CD4-positive, alpha-beta memory T cell (primary cell): ENCODE results near the gene GGTLC2. TPM values are rescaled to one million over a fixed set of nuclear protein-coding genes. Genes with fewer than 3 reads are reported as not detected.

ENCODE experiments used
- CTCF ChIA-PET: fragments of 350-600 bp; sonication (Branson Sonifier 250); formaldehyde crosslinking; loops from one replicate; lab custom pipeline; 2021; ENCODE audit warnings: inconsistent platforms; ENCODE audit not compliant: partially characterized antibody; lab: Charles Lee
- POLR2A ChIA-PET: fragments of 350-600 bp; sonication (Branson Sonifier 250); formaldehyde crosslinking; loops from one replicate; lab custom pipeline; 2021; ENCODE audit not compliant: partially characterized antibody; lab: Charles Lee
- DNase-seq, 5 donors: peaks; one replicate each; pipeline versions ENCODE4 v3.0.0 to v3.0.0-alpha.2; 2020 to 2022; ENCODE audit warnings: mixed read lengths in 1 of 5
- H3K27ac ChIP-seq: one replicate; pipeline ENCODE4 v1.7.0; 2013; ENCODE audit warnings: low read depth, low read length
- H3K27me3 ChIP-seq: 2 replicates; pipeline ENCODE4 v1.7.0; 2013; ENCODE audit warnings: mild to moderate bottlenecking, low read length, moderate library complexity; ENCODE audit not compliant: insufficient read depth
- H3K36me3 ChIP-seq: 2 replicates; pipeline ENCODE4 v1.7.0; 2013; ENCODE audit warnings: mild to moderate bottlenecking, low read length, moderate library complexity; ENCODE audit not compliant: insufficient read depth
- H3K4me1 ChIP-seq: 2 replicates; pipeline ENCODE4 v1.7.0; 2013; ENCODE audit warnings: mild to moderate bottlenecking, low read length, moderate library complexity; ENCODE audit not compliant: insufficient read depth
- H3K4me3 ChIP-seq, 2 donors: one replicate each; pipeline ENCODE4 v1.7.0; 2013; ENCODE audit warnings: low read length in 2 of 2, mild to moderate bottlenecking in 1 of 2
- H3K9me3 ChIP-seq, 2 donors: one replicate each; pipeline ENCODE4 v1.7.0; 2013; ENCODE audit warnings: low read length in 2 of 2, control low read depth in 1 of 2; ENCODE audit not compliant: control insufficient read depth in 1 of 2
- H3K27ac Mint-ChIP-seq, 7 donors: one replicate each; pipeline ENCODE4 v1.8.0; 2020 to 2021; ENCODE audit warnings: mixed read lengths in 7 of 7, mild to moderate bottlenecking in 6 of 7, inconsistent platforms in 3 of 7, moderate library complexity in 3 of 7
- H3K27me3 Mint-ChIP-seq, 2 donors: one replicate each; pipeline ENCODE4 v1.8.0; 2020 to 2021; ENCODE audit warnings: mixed read lengths in 2 of 2
- H3K36me3 Mint-ChIP-seq, 2 donors: one replicate each; pipeline ENCODE4 v1.8.0; 2020 to 2021; ENCODE audit warnings: mixed read lengths in 2 of 2, inconsistent platforms in 1 of 2, mild to moderate bottlenecking in 1 of 2
- H3K4me1 Mint-ChIP-seq, 4 donors: one replicate each; pipeline ENCODE4 v1.8.0; 2020 to 2021; ENCODE audit warnings: mixed read lengths in 4 of 4, mild to moderate bottlenecking in 1 of 4
- H3K4me3 Mint-ChIP-seq, 8 donors: one replicate each; pipeline ENCODE4 v1.8.0; 2020 to 2021; ENCODE audit warnings: mixed read lengths in 8 of 8, mild to moderate bottlenecking in 7 of 8, moderate library complexity in 6 of 8, inconsistent platforms in 3 of 8
- H3K9me3 Mint-ChIP-seq, 8 donors: one replicate each; pipeline ENCODE4 v1.8.0; 2020 to 2021; ENCODE audit warnings: mixed read lengths in 8 of 8, mild to moderate bottlenecking in 5 of 8, inconsistent platforms in 3 of 8, moderate library complexity in 1 of 8
- intact Hi-C: fragments of 100-400 bp; cut with micrococcal nuclease; formaldehyde crosslinking; loops from one replicate; pipeline ENCODE4 v1.15.1; 2023
- polyA plus RNA-seq, 2 donors: library from polyadenylated mRNA; unstranded; fragments of 300-500 nt; fragmentation: Illumina TruSeq; gene quantifications; one replicate each; pipeline ENCODE4 v1.2.3, GENCODE V29; 2021
- total RNA-seq, 2 experiments: library from RNA; stranded (reverse); gene quantifications; one replicate each; pipeline ENCODE4 v1.2.3, GENCODE V29; 2021

The GGTLC2 gene
- total and polyA plus RNA-seq, 4 experiments from 2014 or later, result not detected

DNA sequence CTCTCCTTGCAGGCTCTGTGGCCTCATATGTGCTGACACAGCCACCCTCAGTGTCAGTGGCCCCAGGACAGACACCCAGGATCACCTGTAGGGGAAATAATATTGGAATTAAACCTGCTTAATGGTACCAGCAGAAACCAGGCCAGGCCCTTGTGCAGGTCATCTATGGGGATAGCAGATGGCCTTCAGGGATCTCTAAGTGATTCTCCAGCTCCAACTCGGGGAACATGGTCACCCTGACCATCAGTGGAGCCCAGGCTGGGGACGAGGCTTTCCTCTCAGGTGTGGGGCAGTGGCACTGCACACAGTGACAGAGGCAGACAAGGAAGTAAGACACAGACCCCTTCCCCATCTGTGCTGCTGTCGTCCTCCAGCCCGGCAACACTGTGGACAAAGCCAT lies 16.9 kb downstream of the GGTLC2 start:
- ChIA-PET POLR2A (no interaction called here), CTCF (interaction anchor here (1.0 kb wide), 1 partner anchor 31 kb away, joined by 3 read pairs; no protein-coding TSS in a partner anchor)
- H3K27me3 Mint-ChIP-seq, result peaks cover 3 to 4% of the 10 kb centered on the region in 2 donors
- intact Hi-C loops, result no loop called here
- H3K36me3 Mint-ChIP-seq, result no peaks in the 10 kb centered on the region
- Histone ChIP-seq H3K27me3 (no peaks in the 10 kb centered on the region), H3K27ac (no peak overlapping the region), H3K36me3 (no peaks in the 10 kb centered on the region), H3K4me1 (no peaks in the 10 kb centered on the region), H3K9me3 (no peaks in the 10 kb centered on the region), H3K4me3 (no peak overlapping the region)
- no peak overlapping the region for H3K4me3 Mint-ChIP-seq
- no peak overlapping the region for H3K27ac Mint-ChIP-seq
- H3K9me3 Mint-ChIP-seq, result no peaks in the 10 kb centered on the region
- no peak for DNase-seq
- no peaks in the 10 kb centered on the region for H3K4me1 Mint-ChIP-seq

DNA sequence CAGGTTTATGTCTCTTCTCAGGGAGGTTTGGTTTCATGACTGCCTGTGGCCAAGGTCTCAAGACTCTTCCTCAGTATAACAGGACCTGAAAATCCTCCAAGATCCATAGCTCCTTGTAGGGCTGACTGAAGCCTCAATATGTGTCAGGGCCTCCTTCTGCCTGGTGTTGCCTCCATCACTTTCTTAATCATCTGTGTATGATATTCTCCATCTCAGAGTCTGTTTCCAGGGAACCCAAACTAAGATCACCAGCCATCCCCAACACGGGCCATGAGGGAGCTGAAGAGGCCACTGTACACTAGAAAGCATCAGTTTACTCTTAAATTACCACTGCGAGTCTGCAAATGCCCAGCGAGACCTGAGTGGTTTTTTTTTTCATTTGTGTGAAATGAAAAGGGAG lies 17.7 kb downstream of the GGTLC2 start:
- CTCF ChIA-PET, result interaction anchor here (1.0 kb wide), 1 partner anchor 30 kb away, joined by 3 read pairs; no protein-coding TSS in a partner anchor
- H3K27ac ChIP-seq, result no peak overlapping the region
- POLR2A ChIA-PET, result no interaction called here
- Mint-ChIP-seq H3K4me1 (no peaks in the 10 kb centered on the region), H3K27ac (peak overlapping the region in 1 of 7 donors; percentile 3), H3K27me3 (peaks cover 2 to 4% of the 10 kb centered on the region in 2 donors), H3K36me3 (no peaks in the 10 kb centered on the region), H3K9me3 (no peaks in the 10 kb centered on the region), H3K4me3 (no peak overlapping the region)
- no peak overlapping the region for H3K4me3 ChIP-seq
- no peaks in the 10 kb centered on the region for H3K36me3 ChIP-seq
- H3K27me3 ChIP-seq, result no peaks in the 10 kb centered on the region
- DNase-seq, result no peak
- no peaks in the 10 kb centered on the region for H3K4me1 ChIP-seq
- intact Hi-C loops, result no loop called here
- no peaks in the 10 kb centered on the region for H3K9me3 ChIP-seq

DNA sequence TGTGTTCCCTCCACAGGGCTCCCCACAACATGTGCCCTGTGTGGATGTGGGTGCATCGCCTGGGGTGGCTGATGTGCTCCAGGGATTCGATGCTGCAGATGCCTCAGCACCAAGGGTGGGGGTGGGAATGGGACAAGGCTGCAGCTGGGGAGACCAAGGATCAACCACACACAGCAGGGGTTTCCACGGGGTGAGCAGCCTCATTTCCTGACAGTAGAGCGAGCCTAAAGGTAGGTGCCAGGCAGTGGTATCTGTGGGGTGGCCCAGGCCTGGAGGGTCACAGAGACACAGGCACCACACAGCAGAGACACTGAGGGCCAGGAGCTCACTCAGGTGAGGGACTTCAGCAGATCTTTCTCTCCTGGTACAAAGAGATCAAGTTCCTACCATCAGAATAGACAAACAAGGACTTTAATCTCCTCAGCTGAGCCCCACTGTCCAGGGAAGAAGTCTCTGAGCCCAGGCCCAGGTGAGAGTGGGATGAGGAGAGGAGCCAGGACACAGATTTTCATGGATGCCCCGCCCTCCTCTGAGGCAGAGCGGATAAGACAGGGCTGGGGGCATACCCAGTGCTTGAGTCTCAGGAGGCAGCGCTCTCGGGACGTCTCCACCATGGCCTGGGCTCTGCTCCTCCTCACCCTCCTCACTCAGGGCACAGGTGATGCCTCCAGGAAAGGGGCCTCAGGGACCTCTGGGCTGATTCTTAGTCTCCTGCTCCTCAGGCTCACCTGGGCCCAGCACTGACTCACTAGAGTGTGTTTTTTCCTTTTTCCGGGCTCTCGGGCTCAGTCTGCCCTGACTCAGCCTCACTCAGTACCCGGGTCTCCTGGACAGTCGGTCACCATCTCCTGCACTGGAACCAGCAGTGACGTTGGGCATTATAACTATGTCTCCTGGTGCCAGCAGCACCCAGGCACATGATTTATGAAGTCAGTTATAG lies 19.7 kb downstream of the GGTLC2 start:
- intact Hi-C loops, result no loop called here
- Histone ChIP-seq H3K27me3 (no peaks in the 10 kb centered on the region), H3K4me1 (no peaks in the 10 kb centered on the region), H3K36me3 (no peaks in the 10 kb centered on the region), H3K4me3 (no peak overlapping the region), H3K9me3 (no peaks in the 10 kb centered on the region), H3K27ac (no peak overlapping the region)
- ChIA-PET CTCF (interaction anchor here (0.9 kb wide), 1 partner anchor 21 kb away, joined by 3 read pairs; no protein-coding TSS in a partner anchor), POLR2A (no interaction called here)
- Mint-ChIP-seq H3K4me1 (no peaks in the 10 kb centered on the region), H3K9me3 (no peaks in the 10 kb centered on the region), H3K27ac (no peak overlapping the region), H3K27me3 (peaks cover 2 to 4% of the 10 kb centered on the region in 2 donors), H3K4me3 (no peak overlapping the region), H3K36me3 (no peaks in the 10 kb centered on the region)
- DNase-seq, result no peak

DNA sequence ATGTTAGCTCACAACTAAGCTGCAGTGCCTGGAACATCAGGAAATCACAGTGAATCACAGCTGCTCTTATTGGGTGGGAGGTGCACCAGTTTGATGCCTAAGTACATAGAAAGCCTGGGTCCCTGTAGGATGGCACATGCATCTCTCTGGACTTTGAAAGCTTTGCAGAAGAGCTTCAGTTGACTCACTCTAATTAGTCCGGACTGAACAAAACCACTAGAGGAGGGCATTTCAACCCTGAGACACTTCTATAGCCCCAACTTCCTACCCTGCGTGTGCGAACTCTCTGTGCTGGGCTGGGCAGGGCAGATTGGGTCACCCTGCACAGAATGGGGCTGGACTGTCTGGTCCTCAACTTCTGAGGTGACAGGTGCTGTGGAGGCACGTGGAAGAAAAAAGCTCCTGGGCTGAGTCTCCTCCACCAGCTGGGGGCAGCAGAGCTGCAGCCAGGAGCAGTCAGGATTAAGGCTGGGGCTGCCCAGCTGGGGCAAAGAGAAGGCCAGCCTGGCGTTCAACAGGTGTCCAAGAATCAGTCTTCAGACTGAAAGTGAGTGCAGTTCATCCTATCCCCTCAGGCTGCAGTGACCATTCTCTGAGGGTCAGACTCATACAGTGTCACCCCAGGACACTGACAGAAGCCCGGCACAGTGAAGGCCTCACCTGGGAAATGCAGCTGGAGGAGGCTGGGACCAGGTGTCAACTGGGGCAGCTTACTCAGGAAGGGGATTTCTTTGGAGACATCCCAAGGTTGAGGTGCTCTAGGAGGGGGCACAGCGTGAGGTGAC lies 22.1 kb downstream of the GGTLC2 start:
- ChIA-PET POLR2A (no interaction called here), CTCF (interaction anchor here (1.2 to 1.5 kb wide), 4 partner anchors 15 to 367 kb away, joined by 3 to 6 read pairs (median 4); no protein-coding TSS in a partner anchor)
- no peak overlapping the region for H3K27ac ChIP-seq
- no peaks in the 10 kb centered on the region for H3K4me1 ChIP-seq
- no peaks in the 10 kb centered on the region for H3K9me3 Mint-ChIP-seq
- no peaks in the 10 kb centered on the region for H3K4me1 Mint-ChIP-seq
- H3K36me3 Mint-ChIP-seq, result no peaks in the 10 kb centered on the region
- H3K4me3 Mint-ChIP-seq, result no peak overlapping the region
- H3K27me3 Mint-ChIP-seq, result peaks cover 2 to 4% of the 10 kb centered on the region in 2 donors
- no peaks in the 10 kb centered on the region for H3K36me3 ChIP-seq
- intact Hi-C loops, result no loop called here
- H3K4me3 ChIP-seq, result no peak overlapping the region
- peak in 2 of 5 donors; percentile 3 to 7 for DNase-seq
- H3K27ac Mint-ChIP-seq, result peak overlapping the region in 1 of 7 donors; percentile 31
- H3K9me3 ChIP-seq, result no peaks in the 10 kb centered on the region
- no peaks in the 10 kb centered on the region for H3K27me3 ChIP-seq

DNA sequence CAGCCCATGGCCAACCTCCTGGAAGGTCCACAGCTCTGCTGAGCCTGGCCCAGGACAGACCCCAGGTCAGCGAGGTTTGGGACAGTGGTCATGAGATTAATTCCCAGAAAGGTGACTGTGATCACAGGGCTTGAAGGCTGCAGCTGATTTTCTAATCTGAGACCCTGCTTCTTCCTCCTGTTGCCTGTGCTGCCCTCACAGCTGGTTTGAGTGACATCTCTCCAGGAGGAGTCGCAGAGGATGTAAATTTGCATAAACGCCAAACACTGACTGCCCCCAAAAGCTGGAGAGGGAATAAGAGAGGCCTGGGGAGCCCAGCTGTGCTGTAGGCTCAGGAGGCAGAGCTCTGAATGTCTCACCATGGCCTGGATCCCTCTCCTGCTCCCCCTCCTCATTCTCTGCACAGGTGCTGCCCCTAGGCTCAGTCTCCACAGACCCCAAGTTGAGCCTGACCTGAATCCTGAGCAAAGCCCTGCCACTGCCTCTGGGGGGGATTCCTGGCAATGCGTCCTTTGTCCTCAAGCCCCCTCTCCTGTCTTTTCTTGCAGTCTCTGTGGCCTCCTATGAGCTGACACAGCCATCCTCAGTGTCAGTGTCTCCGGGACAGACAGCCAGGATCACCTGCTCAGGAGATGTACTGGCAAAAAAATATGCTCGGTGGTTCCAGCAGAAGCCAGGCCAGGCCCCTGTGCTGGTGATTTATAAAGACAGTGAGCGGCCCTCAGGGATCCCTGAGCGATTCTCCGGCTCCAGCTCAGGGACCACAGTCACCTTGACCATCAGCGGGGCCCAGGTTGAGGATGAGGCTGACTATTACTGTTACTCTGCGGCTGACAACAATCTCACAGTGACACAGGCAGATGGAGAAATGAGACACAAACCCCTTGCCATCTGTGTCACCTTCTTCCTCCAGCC lies 23.8 kb downstream of the GGTLC2 start:
- intact Hi-C loops, result no loop called here
- H3K27me3 ChIP-seq, result no peaks in the 10 kb centered on the region
- Mint-ChIP-seq H3K4me1 (no peaks in the 10 kb centered on the region), H3K27ac (no peak overlapping the region), H3K9me3 (no peaks in the 10 kb centered on the region), H3K4me3 (no peak overlapping the region), H3K36me3 (no peaks in the 10 kb centered on the region), H3K27me3 (peaks cover 0 to 5% of the 10 kb centered on the region in 2 donors)
- H3K4me1 ChIP-seq, result no peaks in the 10 kb centered on the region
- H3K36me3 ChIP-seq, result no peaks in the 10 kb centered on the region
- H3K9me3 ChIP-seq, result no peaks in the 10 kb centered on the region
- ChIA-PET CTCF (no interaction called here), POLR2A (no interaction called here)
- H3K4me3 ChIP-seq, result no peak overlapping the region
- H3K27ac ChIP-seq, result no peak overlapping the region
- DNase-seq, result no peak

DNA sequence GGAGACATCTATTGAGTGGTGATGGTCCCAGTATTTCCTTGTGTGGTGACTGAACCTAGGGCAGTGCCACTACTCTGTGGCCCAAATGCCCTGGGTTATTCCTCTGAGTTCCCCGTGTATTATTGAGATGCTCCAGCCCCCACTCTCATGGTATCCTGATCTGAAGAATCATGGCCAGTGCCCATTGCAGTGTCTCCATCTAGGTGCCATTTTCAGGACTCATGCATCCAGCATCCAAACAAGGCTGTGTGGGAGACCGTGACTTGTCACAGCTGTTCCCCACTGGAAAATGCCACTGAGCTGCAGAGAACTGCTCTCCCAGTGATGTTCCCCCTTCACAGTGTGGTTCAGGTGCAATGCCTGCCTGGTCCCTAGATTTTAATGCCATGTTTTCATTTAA lies 24.7 kb downstream of the GGTLC2 start:
- POLR2A ChIA-PET, result no interaction called here
- no peaks in the 10 kb centered on the region for H3K9me3 ChIP-seq
- Mint-ChIP-seq H3K27ac (no peak overlapping the region), H3K9me3 (no peaks in the 10 kb centered on the region), H3K27me3 (peaks cover 0 to 5% of the 10 kb centered on the region in 2 donors), H3K4me1 (no peaks in the 10 kb centered on the region), H3K36me3 (no peaks in the 10 kb centered on the region), H3K4me3 (no peak overlapping the region)
- no peak overlapping the region for H3K27ac ChIP-seq
- H3K27me3 ChIP-seq, result no peaks in the 10 kb centered on the region
- CTCF ChIA-PET, result interaction anchor here (1.4 kb wide), 1 partner anchor 40 kb away, joined by 5 read pairs; no protein-coding TSS in a partner anchor
- H3K4me3 ChIP-seq, result no peak overlapping the region
- DNase-seq, result no peak
- intact Hi-C loops, result no loop called here
- H3K4me1 ChIP-seq, result no peaks in the 10 kb centered on the region
- no peaks in the 10 kb centered on the region for H3K36me3 ChIP-seq
